ENCODE data around the gene TUBB4B.
"Not testable (repeated sequence)": the region's sequence is repeated elsewhere in the genome, so short reads cannot be mapped to it uniquely, and the experiment has no call there.

The TUBB4B gene

DNA sequence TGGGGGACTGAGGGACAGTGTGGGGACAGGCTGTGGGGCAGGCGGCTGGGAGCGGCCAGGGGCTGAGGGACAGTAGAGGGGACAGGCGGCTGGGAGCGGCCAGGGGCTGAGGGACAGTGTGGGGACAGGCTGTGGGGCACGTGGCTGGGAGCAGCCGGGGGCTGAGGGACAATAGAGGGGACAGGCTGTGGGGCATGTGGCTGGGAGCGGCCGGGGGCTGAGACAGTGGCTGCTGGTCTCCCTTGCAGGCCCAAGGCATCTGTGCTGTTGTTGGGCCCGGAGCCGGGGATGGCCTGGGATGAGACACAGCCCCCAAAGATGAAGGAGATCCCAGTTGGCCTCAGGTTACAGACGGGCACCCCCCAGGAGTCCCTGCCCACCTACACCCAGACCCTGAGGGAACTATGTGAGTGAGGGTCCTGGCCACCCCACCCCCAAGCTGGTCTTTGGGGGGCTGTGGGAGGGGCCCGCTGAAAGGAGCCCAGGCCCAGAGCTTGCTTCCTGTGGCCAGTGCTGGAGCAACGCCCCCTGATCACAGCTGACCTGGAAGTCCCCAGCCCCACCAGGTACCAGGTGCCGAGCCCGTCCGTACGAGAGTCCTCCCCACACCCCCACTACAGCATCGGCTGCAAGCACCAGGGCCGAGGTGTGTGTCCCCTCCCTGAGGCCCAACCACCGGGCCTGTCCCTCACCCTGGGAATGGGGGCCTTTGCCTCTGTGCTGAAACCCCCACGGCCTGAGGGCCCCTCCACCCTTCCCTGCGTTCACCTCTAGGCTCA is 10.6 kb downstream of the TUBB4B start:
- no peak for DNase-seq (ENCODE audit: low read depth in 2 of 2)

DNA sequence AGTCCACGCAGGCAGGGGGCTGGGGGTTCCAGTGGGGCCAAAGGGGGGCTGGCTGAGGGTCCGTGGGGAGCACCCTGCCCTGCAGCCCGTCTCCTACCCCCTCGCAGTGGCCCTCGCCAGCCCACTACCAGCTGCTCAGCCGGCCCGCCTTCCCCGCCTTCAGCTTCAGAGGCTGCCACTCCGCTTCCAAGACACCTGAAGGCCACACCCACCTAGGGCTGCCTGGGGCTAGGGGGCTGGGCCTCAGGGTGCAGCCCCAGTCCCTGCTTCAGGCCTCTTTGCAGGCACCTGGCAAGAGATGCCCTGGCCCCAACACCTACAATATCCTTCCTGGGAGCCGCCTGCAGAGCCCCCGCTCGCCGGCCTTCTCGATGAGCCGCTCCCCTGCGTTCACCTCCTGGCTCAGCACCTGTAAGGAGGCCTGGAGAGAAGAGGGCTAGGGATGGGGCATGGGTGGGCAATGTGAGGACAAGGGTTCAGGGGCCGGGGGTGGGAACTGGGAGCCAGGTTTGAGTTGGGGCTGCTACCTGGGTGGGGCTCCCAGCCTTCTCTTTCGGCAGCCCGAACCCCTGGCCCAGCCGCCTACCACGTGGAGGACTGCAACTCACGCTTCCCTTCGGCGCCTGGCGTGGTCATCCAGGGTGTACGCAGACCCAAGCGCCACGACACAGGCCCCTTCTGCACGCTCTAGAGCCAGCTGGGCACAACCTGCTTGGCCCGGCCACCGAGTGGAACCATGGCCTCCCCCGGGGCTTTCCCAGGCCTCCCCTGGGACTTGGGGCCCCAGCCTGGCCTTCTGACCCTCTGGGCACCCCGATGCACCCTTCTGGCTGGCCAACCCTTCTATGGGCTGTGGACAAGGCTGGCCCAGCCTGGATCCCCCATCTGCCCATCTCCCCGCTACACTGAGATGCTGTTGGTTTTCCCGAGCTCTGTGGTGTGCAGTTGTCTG is 11.7 kb downstream of the TUBB4B start:
- no peak for DNase-seq (ENCODE audit: low read depth in 2 of 2)

- DNase-seq (ENCODE audit: low read depth in 2 of 2): no peak
Measured at GRCh38 chr9:137253717-137254623, 12.9 kb downstream of the TUBB4B start.

DNA sequence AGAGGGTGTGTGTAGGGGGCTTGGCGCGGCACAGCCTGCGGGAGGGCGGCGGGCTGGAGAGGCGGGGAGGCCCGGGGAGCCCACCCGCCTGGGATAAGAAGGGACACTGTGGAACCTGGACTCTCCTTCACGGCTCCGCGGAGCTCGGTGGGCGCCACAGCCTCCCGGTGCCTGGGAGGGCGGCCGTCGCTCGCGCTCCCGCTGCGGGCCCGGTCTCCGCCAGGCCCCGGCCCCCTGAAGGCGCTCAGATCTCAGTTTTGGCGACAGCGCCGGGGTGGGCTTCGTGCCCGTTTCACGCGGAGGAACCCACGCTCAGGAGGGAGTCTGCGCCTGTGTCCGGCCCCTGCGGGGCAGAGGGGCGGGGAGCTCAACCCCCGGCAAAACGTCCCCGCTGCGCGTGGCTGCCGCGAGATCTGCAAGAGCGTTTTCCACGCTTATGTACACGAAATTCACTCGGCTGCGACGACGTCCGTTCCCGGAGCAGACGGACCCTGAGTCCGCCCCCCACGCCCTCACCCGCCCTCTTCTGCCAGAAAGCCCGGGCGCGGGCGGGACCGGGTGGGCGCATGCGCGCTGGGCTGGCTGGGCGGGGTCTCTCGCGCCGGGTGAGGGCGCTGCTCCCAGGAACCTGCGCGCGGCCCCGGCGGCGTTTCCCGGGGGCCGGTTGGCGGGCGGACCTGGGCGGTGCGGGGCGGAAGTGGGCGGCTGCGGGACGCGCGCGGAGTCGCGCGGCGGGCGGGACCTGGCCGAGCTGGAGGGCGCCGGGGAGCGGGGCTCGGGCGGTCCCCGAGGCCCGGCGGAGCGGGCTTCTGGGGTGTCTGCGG is 13.7 kb downstream of the TUBB4B start, which contains the start of gene NELFB:
Gene NELFB (plus strand): TSS at position 704 of the 824 bp plus-strand sequence.
- DNase-seq (ENCODE audit: low read depth in 2 of 2): peak; percentile 90 to 94

DNA sequence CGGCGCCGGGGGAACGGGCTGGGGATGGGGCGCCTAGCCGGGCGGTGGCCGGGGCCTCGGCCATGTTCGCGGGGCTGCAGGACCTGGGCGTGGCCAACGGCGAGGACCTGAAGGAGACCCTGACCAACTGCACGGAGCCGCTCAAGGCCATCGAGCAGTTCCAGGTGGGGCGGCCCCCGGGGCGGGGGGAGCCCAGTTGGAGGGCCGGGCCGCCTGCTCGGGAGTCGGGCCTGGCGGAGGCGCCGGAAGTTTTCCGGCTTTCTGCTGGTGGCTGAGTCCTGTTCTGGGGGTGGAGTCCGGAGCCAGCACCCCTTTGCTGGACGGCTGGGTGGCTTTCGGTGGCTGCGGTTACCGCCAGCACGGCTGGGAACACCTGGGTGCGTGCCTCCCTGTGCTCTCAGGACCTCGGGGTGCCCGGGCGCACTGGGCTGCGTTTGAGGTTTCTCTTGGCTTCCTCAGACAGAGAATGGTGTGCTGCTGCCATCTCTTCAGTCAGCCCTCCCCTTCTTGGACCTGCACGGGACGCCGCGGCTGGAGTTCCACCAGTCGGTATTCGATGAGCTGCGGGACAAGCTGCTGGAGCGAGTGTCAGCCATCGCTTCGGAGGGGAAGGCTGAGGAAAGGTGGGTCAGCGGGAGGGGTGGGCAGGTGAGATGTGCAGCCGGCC is 14.5 kb downstream of the TUBB4B start:
- DNase-seq (ENCODE audit: low read depth in 2 of 2): no peak

GRCh38 chr9:137256362-137256761 is 15.3 kb downstream of the TUBB4B start:
- DNase-seq (ENCODE audit: low read depth in 2 of 2): no peak

GRCh38 chr9:137256856-137257255 is 15.8 kb downstream of the TUBB4B start:
- DNase-seq (ENCODE audit: low read depth in 2 of 2): no peak

GRCh38 chr9:137262173-137262908 is 21.3 kb downstream of the TUBB4B start:
- not testable (repeated sequence) for DNase-seq (ENCODE audit: low read depth in 2 of 2)

DNA sequence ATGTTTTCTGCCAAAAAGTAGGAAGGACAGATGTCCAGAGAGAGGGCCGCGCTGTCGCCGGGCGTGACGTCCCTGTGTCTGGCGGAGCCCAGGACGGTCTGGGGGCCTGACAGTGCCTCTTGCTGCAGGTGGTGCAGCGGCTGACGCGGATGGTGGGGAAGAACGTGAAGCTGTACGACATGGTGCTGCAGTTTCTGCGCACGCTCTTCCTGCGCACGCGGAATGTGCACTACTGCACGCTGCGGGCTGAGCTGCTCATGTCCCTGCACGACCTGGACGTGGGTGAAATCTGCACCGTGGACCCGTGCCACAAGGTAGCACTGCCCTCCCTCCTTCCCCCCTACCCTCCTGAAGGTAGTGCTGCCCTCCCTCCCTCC is 21.8 kb downstream of the TUBB4B start:
- DNase-seq (ENCODE audit: low read depth in 2 of 2): no peak

GRCh38 chr9:137263506-137263905 is 22.4 kb downstream of the TUBB4B start:
- DNase-seq (ENCODE audit: low read depth in 2 of 2): no peak

DNA sequence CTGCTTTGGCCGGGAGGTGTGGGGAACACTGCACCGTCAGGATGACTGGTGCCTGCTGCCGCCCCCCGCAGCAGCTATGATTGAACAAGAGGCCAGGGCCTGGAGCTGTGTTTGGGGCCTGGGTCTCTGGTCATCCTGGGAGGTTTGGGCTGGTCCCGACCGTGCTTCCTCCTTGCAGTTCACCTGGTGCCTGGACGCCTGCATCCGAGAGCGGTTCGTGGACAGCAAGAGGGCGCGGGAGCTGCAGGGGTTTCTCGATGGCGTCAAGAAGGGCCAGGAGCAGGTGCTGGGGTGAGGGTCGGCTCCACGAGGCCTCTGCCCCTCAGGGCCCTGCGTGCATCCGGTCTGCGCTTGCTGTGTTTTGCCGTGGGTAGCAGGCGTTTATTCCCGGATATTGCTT is 23.0 kb downstream of the TUBB4B start:
- no peak for DNase-seq (ENCODE audit: low read depth in 2 of 2)

- no peak for DNase-seq (ENCODE audit: low read depth in 2 of 2)
Measured at GRCh38 chr9:137265496-137266161, 24.5 kb downstream of the TUBB4B start.

- no peak for DNase-seq (ENCODE audit: low read depth in 2 of 2)
Measured at GRCh38 chr9:137266162-137266527, 25.1 kb downstream of the TUBB4B start.

DNA sequence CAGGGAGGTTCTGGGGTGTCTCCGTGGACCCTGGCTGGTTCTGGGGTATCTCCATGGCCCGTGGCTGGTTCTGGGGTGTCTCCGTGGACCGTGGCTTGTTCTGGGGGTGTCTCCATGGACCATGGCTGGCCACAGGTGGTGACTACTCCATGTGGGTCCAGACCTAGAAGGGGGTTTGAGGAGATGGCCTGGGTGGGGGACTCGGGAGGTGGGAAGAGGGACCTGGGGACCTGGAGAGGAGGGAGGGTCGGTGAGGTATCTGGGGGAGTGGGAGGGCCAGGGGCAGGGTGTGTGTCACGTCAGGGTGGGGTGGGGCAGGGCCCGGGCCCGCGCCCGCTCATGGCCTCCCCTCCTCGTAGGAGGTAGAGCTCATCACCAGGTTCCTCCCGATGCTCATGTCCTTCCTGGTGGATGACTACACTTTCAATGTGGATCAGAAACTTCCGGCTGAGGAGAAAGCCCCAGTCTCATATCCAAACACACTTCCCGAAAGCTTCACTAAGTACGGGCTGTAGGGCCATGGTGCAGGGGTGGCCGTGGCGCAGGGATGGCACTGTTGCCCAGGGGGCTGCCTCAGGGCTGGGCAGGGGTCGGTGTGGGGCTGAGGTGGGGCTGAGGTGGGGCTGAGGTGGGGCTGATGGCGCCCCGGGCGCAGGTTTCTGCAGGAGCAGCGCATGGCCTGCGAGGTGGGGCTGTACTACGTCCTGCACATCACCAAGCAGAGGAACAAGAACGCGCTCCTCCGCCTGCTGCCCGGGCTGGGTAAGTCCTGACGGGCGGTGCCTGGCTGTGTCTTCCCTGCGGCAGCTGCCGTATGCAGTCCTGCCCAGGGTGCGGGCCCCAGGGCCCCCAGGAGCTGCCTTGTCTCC is 25.7 kb downstream of the TUBB4B start:
- no peak for DNase-seq (ENCODE audit: low read depth in 2 of 2)

DNA sequence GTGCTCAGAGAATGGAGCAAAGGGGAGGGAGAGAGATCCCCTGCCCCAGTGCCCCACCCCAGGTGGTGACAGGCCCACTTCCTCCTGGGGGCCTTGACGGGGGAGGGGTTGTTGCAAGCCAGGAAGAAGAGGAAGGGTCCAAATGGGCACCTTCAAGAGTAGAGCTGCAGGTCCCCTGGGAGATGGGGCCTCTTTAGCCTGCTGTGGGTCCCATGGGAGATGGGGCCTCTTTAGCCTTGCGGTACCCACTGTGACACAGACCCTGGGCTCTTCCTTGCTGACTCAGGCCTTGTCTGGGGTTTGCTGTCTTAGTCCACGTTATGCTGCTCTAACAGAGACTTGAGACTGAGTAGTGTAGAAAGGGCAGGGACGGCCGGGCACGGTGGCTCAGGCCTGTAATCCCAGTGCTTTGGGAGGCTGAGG is 26.9 kb downstream of the TUBB4B start:
- DNase-seq (ENCODE audit: low read depth in 2 of 2): no peak

DNA sequence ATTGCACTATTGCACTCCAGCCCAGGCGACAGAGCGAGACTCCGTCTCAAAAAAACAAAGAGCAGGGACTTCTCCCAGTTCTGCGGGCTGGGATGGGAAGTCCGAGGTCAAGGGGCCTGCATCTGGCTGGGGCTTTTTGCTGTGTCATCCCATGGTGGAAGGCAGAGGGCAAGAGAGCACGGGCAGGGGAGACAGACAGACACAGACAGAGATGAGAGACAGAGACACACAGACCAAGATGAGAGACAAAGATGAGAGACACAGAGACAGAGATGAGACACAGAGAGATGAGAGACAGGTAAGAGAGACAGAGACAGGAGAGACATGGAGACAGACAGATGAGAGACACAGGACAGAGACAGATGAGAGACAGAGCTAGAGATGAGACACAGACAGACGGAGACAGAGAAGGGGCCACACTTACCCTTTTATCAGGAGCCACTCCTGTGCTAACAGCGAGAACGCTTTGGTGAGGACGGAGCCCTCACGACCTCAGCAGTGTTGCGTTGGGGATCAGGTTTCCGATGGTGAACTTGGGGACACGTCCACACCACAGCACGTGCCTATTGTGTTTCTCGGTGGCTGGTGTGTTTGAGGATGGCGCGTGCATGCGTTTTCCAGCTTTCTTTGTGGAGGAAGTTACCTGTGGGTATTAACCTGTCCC is 27.6 kb downstream of the TUBB4B start:
- DNase-seq (ENCODE audit: low read depth in 2 of 2): no peak

DNA sequence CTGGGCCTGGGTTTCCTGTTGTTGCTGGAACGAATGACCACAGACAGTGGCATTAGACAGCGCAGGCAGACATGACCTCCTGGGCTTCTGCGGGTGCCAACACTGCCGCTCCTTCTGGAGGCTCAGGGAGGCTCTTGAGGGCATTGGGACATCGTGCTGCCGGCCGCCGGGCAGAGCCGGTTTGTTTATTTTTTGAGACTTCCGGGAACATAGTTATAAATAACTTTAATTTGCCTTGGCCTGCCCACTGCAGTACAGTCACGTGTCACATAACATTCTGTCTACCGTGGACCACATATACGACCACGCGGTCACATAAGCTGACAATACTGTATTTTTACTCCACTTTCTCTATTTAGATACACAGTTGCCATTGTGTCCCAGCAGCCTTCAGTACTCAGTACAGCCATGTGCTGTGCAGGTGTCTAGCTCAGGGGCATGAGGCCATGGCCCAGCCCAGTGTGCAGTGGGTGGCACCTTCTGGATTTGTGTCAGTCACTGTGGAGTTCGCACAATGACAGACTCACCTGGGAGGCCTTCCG is 28.2 kb downstream of the TUBB4B start:
- DNase-seq (ENCODE audit: low read depth in 2 of 2): no peak

Measured in activated CD8-positive, alpha-beta memory T cell treated with anti-CD3 and anti-CD28 coated beads for 4 hours (primary cell).